Measurements from ENCODE around the gene METTL26. TPM values are rescaled to one million over a fixed set of nuclear protein-coding genes. Genes with fewer than 3 reads are reported as not detected.

The METTL26 gene
- total and polyA plus RNA-seq, 2 of the 8 experiments (the other 6 are each of a cell fraction or from before 2014, with no cell fraction given) = 100 to 186 TPM

DNA sequence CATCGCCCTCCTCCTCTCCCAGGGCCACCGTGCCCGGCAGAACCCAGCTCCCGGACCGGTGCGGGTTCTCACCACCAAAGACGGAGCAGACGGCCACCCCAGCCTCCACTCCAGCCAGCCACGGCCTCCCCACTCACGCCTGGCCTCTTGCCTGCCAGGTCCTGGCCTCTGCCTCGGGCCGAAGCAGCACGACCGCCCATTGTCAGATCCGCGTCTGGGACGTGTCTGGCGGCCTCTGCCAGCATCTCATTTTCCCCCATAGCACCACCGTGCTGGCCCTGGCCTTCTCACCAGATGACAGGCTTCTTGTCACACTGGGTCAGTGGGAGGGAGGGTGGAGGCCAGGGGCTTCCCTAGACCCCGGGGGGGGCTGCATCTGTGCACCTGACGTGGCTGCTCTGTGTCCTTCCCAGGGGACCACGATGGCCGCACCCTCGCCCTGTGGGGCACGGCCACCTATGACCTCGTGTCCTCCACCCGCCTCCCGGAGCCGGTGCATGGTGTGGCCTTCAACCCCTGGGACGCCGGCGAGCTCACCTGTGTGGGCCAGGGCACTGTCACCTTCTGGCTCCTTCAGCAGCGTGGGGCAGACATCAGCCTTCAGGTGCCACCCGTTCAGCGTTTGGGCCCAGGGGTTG lies 25.2 kb upstream of the METTL26 start (continued):
- TF ChIP-seq CREB1 (IDR thresholded peaks at IDR 0.05) = no peak
- no peak for TF ChIP-seq RNF2 (IDR thresholded peaks at IDR 0.05; ENCODE audit: borderline replicate concordance, low read depth, low read length, missing control alignments, poor library complexity, severe bottlenecking)
- TF ChIP-seq SIX5 (IDR thresholded peaks at IDR 0.05; ENCODE audit: low read depth, low read length) = no peak
- no peak for TF ChIP-seq HDAC6 (IDR thresholded peaks at IDR 0.05; ENCODE audit: low read depth, low read length)
- TF ChIP-seq, protein P1, sequence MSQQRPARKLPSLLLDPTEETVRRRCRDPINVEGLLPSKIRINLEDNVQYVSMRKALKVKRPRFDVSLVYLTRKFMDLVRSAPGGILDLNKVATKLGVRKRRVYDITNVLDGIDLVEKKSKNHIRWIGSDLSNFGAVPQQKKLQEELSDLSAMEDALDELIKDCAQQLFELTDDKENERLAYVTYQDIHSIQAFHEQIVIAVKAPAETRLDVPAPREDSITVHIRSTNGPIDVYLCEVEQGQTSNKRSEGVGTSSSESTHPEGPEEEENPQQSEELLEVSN (IDR thresholded peaks at IDR 0.05) = no peak

Measured in H1 (cell line).